ENCODE measurements around the gene PLXNB1.

The PLXNB1 gene

GRCh38 chr3:48356419-48356818 lies 73.5 kb downstream of the PLXNB1 start:
- DNase-seq: no peak

GRCh38 chr3:48353987-48354386 lies 75.9 kb downstream of the PLXNB1 start:
- DNase-seq: no peak

Measured in NCI-H446 (cell line).